Measurements from ENCODE around the gene PLA2G2C.

GRCh38 chr1:20119347-20119746 is 67.0 kb downstream of the PLA2G2C start, which contains the start of gene PLA2G2D:
- TF ChIP-seq, protein P1, sequence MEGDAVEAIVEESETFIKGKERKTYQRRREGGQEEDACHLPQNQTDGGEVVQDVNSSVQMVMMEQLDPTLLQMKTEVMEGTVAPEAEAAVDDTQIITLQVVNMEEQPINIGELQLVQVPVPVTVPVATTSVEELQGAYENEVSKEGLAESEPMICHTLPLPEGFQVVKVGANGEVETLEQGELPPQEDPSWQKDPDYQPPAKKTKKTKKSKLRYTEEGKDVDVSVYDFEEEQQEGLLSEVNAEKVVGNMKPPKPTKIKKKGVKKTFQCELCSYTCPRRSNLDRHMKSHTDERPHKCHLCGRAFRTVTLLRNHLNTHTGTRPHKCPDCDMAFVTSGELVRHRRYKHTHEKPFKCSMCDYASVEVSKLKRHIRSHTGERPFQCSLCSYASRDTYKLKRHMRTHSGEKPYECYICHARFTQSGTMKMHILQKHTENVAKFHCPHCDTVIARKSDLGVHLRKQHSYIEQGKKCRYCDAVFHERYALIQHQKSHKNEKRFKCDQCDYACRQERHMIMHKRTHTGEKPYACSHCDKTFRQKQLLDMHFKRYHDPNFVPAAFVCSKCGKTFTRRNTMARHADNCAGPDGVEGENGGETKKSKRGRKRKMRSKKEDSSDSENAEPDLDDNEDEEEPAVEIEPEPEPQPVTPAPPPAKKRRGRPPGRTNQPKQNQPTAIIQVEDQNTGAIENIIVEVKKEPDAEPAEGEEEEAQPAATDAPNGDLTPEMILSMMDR (IDR thresholded peaks at IDR 0.05 in 4 of 5, conservative IDR thresholded peaks at IDR 0.05 in 1 of 5), result no peak
- TF ChIP-seq POLR2A (IDR thresholded peaks at IDR 0.05), result no peak

Measured in gastrocnemius medialis (tissue), 4 donors.